Measurements from ENCODE around the gene CEP41.

GRCh38 chr7:130400120-130400572, 40.7 kb downstream of the CEP41 start:
- TF ChIP-seq POLR2A (IDR thresholded peaks at IDR 0.05) (no peak), POLR2AphosphoS5 (IDR thresholded peaks at IDR 0.05) (peak in 2 of 3 donors; percentile 0 to 56), CTCF (IDR thresholded peaks at IDR 0.05) (no peak)
